SH-SY5Y (cell line): Measurements from ENCODE around the gene PAF1.

Experiments
- GATA2 ChIP-seq: IDR thresholded peaks from 2 replicates; pipeline ENCODE4 v1.6.1; 2011; ENCODE audit warnings: mild to moderate bottlenecking, low read depth, low read length
- GATA3 ChIP-seq: IDR thresholded peaks from 2 replicates; pipeline ENCODE4 v1.6.1; 2011; ENCODE audit warnings: low read depth, mild to moderate bottlenecking, low read length, moderate library complexity

- TF ChIP-seq GATA2 (no peak), GATA3 (no peak)
Measured at GRCh38 chr19:39424934-39425333, 34.0 kb upstream of the PAF1 start.
